Heart left ventricle (tissue), 13 donors: Measurements from ENCODE around the gene TCEANC.

Experiments used
- CTCF ChIP-seq, 12 donors: fragments of 200-600 bp; sonication (generic) in 4 of 12; IDR thresholded peaks; one replicate each; pipeline versions ENCODE4 v1.5.0 to v1.8.0; 2018 to 2022; ENCODE audit warnings: antibody characterized with exemption in 12 of 12, mild to moderate bottlenecking in 5 of 12
- POLR2A ChIP-seq, 2 donors: fragments of 450-650 bp; IDR thresholded peaks; one replicate each; pipeline ENCODE4 v1.6.1; 2017; ENCODE audit warnings: antibody characterized with exemption in 2 of 2, mild to moderate bottlenecking in 2 of 2, moderate library complexity in 2 of 2
- donor health status: ischemic (EF 13 %, LVEDD 7.1; RV severe dilation, severe dysfunction).
- donor health status: DM: no; HTN: yes; CAD: no.
- donor health status: DM: no; HTN: no; CAD: no.
- donor health status: ischemic (EF 25% LVEDD 6.9; RV normal size, moderate dysfunction).
- donor health status: ischemic (EF 25% LVEDD 5.7; RV mildly dilated, moderate dysfunction).
- donor health status: ischemic (EF 35%, LVEDD 5.7; RV mildly dilated, moderate dysfunction).
- donor health status: nonischemic (EF 11% LVEDD 7.7; RV severe dilation, severe dysfunction).
- donor health status: DM: yes; HTN: yes; CAD: no.
- donor health status: PGD.
- donor health status: ischemic (EF 29% LVEDD 5.4; RV normal size, mild dysfunction).
- donor health status: nonischemic (EF 23%, LVEDD 6.1; RV moderate dilation, normal function).

GRCh38 chrX:13689741-13690211, 36.8 kb downstream of the TCEANC start:
- TF ChIP-seq POLR2A (IDR thresholded peaks at IDR 0.05) (no peak), CTCF (IDR thresholded peaks at IDR 0.05) (no peak)
